ENCODE data around the gene PPP1R1B.

GRCh38 chr17:39605492-39606433 lies 21.0 kb upstream of the PPP1R1B start:
- TF ChIP-seq GTF2F1 (IDR thresholded peaks at IDR 0.05; ENCODE audit: low read depth, low read length) (no peak), CTCF (IDR thresholded peaks at IDR 0.05 in 2 of 3, conservative IDR thresholded peaks at IDR 0.05 in 1 of 3; ENCODE audit: insufficient read depth in 2 of 3, low read depth in 1 of 3, low read length in 3 of 3) (no peak)
